ENCODE data around the gene P2RY14.

The P2RY14 gene

DNA sequence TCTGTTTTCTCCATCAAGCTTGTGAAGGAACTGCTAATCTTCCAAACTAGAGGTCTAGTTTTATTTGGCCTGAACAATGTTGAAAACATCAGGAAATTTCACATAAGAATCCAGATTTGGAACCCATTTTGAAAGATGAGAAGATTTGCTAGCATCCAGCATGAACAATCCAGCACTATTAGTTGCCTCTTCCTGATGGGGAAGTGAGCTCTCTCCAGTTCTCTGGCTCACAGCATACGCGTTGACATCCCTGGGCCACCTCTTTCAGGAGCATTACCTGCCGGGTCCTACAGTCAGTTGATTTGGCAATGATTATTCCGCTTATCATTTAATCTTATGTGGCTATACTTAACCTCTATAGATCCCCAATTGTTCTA, 27.4 kb upstream of the P2RY14 start:
- H3K4me2 ChIP-seq: no peak overlapping the region
- H3K9ac ChIP-seq: no peak overlapping the region

DNA sequence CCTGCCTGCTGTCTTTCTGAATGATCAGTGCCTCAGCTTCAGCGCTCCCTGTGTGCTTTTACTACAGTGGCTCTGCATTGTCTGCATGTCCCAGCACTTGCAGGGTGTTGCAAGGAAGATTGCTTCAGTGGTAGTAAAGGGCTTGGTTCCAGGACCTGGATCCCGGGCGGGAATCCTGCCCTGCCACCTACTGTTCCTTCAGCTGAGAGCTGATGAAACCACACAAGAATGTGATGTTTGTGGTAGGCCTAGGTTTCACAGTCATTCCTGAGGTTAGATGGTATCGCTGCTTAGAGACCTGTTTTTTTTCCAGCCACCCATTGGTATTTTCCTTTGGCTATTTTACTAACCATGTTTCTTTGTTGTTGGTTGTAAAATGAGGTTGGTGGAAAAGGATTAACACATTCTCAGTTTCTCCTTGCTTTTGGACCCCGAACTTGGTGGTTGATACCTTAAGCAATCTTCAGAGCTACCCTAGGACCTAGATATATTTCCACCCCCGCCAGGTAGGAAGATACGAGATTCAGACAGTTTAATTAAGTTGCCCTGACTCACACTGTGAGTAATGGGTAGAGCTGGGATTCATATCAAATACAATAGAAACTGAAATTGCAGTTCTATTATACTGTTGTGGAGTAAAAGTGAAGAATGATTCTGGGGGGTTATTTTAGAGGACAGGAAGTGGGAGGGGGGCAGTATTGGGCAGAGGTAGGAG, 26.9 kb upstream of the P2RY14 start:
- Histone ChIP-seq H3K27me3 (no peaks in the 10 kb centered on the region), H3K27ac (no peak overlapping the region)
- TF ChIP-seq Cebpa-rat (IDR thresholded peaks at IDR 0.05): no peak

More for the DNA sequence above, 27.4 kb upstream of the P2RY14 start:
- peaks cover 0 to 19% (median 0%) of the 10 kb centered on the region in 10 experiments; a peak in 4 of 20 replicates for H3K4me1 ChIP-seq
- H4K20me1 ChIP-seq: no peaks in the 10 kb centered on the region
- H3K4me3 ChIP-seq: no peak overlapping the region
- no peaks in the 10 kb centered on the region for H3K9me3 ChIP-seq (replicated peaks in 1 of 11)
- no peaks in the 10 kb centered on the region for H3K36me3 ChIP-seq
- H3K27me3 ChIP-seq: no peaks in the 10 kb centered on the region
- no peak overlapping the region for H3K27ac ChIP-seq
- TF ChIP-seq Cebpa-rat (IDR thresholded peaks at IDR 0.05): no peak

DNA sequence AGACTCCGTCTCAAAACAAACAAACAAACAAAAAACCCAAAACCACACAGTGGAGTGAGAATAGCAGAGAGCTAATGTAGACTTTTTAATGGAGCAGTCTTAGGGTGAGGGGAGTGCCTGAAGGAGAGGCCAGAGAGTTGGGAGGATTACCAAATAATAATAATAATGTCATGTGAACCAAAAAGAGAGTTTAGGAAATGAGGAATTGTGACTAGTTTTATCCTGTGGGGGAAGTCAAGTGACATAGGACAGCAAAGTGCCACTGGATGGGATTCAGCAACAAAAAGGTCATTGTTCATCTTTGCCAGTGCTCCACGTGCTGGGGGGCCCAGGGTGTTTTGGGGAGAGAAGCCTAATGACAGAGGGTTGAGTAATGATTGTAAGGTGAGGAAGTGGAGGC, 25.4 kb upstream of the P2RY14 start:
- no peak for TF ChIP-seq Cebpa-rat (IDR thresholded peaks at IDR 0.05)
- Histone ChIP-seq H3K36me3 (no peaks in the 10 kb centered on the region), H3K27ac (no peak overlapping the region), H3K4me1 (peaks cover 0 to 27% (median 0%) of the 10 kb centered on the region in 10 experiments; a peak in 4 of 20 replicates), H3K27me3 (no peaks in the 10 kb centered on the region), H4K20me1 (no peaks in the 10 kb centered on the region), H3K9me3 (replicated peaks in 1 of 11) (no peaks in the 10 kb centered on the region), H3K9ac (no peak overlapping the region), H3K4me3 (no peak overlapping the region), H3K4me2 (peak overlapping the region in 1 of 11 experiments; percentile 34; a peak in 1 of 22 replicates)

More for the DNA sequence above, 26.9 kb upstream of the P2RY14 start:
- Histone ChIP-seq H3K4me2 (no peak overlapping the region), H4K20me1 (no peaks in the 10 kb centered on the region), H3K9me3 (replicated peaks in 1 of 11) (no peaks in the 10 kb centered on the region), H3K4me3 (no peak overlapping the region), H3K36me3 (no peaks in the 10 kb centered on the region), H3K9ac (no peak overlapping the region), H3K4me1 (peaks cover 0 to 25% (median 0%) of the 10 kb centered on the region in 10 experiments; a peak in 4 of 20 replicates)

DNA sequence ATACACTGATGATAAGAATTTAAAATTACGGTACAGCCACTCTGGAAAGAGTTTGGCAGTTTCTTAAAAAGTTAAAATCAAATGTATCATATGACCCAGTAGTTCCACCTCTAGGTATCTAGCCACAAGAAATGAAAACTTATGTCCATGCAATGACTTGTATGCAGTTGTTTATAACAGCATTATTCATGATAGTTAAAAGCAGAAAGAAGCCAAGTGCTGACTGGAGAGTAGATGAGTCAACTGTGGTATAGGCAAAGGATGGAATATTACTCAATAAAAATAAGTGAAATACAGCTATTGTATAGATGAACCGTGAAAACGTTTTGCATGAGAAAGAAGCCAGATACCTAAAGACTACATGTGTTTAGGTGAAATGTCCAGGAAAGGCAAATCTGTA, 23.4 kb upstream of the P2RY14 start:
- no peak overlapping the region for H3K9ac ChIP-seq
- H3K27ac ChIP-seq: no peak overlapping the region
- no peaks in the 10 kb centered on the region for H3K36me3 ChIP-seq
- no peaks in the 10 kb centered on the region for H3K9me3 ChIP-seq (replicated peaks in 1 of 11)
- H3K4me1 ChIP-seq: peaks cover 0 to 27% (median 0%) of the 10 kb centered on the region in 10 experiments; a peak in 4 of 20 replicates
- H3K27me3 ChIP-seq: no peaks in the 10 kb centered on the region
- no peak overlapping the region for H3K4me3 ChIP-seq
- no peaks in the 10 kb centered on the region for H4K20me1 ChIP-seq
- no peak for TF ChIP-seq Cebpa-rat (IDR thresholded peaks at IDR 0.05)
- H3K4me2 ChIP-seq: peak overlapping the region in 2 of 11 experiments; percentile 9 to 60; a peak in 1 of 22 replicates

DNA sequence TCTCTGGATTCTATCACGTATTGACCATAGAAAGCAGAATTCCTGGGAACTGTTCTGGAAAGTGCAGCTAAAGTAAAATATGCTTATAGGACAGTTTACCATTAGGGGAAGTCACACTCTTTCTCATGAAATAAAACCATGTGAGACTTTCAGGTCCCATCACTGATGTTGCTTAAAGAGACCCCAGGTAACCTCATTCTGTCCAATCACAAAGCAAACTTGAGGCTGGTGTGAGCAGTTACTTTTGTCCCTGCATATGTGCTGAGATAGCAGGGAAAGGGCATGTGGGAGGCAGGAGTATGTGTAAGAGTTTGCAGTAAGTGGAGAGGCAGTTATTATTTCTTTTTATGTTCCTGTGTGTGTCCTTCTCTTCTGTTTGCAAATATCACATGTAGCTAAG, 22.2 kb upstream of the P2RY14 start:
- no peaks in the 10 kb centered on the region for H3K36me3 ChIP-seq
- no peaks in the 10 kb centered on the region for H3K27me3 ChIP-seq
- H3K9ac ChIP-seq: no peak overlapping the region
- peaks cover 0 to 27% (median 0%) of the 10 kb centered on the region in 10 experiments; a peak in 4 of 20 replicates for H3K4me1 ChIP-seq
- TF ChIP-seq Cebpa-rat (IDR thresholded peaks at IDR 0.05): no peak
- H3K4me3 ChIP-seq: no peak overlapping the region
- no peaks in the 10 kb centered on the region for H4K20me1 ChIP-seq
- H3K9me3 ChIP-seq (replicated peaks in 1 of 11): no peaks in the 10 kb centered on the region
- no peak overlapping the region for H3K27ac ChIP-seq
- peak overlapping the region in 2 of 11 experiments; percentile 37 to 60; a peak in 2 of 22 replicates for H3K4me2 ChIP-seq

DNA sequence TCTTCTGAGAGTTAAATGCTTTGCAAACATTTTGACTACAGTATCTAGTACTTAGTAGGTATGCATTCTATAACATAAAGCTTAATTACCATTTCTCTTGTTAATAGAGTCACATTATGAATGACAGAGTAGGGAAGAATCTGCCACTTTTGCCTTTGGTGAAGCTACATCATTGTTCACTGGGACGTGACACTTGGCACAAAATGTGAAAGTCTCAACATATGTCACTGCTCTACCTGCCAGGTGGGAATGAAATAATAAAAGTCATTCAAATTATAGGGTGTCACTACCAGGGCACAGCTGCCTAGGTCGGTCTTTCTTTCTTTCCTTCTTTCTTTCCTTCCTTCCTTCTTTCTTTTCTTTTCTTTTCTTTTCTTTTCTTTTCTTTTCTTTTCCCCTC, 20.7 kb upstream of the P2RY14 start:
- no peak for TF ChIP-seq Cebpa-rat (IDR thresholded peaks at IDR 0.05)
- Histone ChIP-seq H4K20me1 (no peaks in the 10 kb centered on the region), H3K27ac (no peak overlapping the region)

DNA sequence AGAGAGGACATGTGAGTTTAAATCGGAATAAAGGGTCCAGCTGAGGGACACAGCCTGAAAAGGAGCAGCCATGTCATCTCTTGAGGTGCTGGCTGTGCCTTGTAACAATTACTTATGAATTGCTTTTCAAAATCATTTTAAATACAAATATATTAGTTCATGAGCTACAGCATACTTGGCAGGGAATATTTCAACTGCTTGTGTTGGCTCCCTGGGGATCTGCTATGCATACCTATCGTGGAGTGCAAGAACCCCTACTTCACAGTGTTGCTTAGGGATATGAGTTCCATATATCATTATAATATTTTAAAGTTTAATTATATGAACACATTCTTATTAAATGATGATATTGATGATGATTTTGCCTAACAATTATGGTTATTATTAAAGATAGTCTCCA, 19.1 kb upstream of the P2RY14 start:
- H3K4me1 ChIP-seq: peaks cover 0 to 21% (median 0%) of the 10 kb centered on the region in 10 experiments; a peak in 4 of 20 replicates
- H4K20me1 ChIP-seq: no peaks in the 10 kb centered on the region
- H3K9ac ChIP-seq: no peak overlapping the region
- H3K4me3 ChIP-seq: no peak overlapping the region
- H3K36me3 ChIP-seq: no peaks in the 10 kb centered on the region
- H3K4me2 ChIP-seq: no peak overlapping the region
- H3K9me3 ChIP-seq (replicated peaks in 1 of 11): no peaks in the 10 kb centered on the region
- no peak overlapping the region for H3K27ac ChIP-seq
- no peak for TF ChIP-seq Cebpa-rat (IDR thresholded peaks at IDR 0.05)
- no peaks in the 10 kb centered on the region for H3K27me3 ChIP-seq

More for the DNA sequence above, 20.7 kb upstream of the P2RY14 start:
- no peaks in the 10 kb centered on the region for H3K27me3 ChIP-seq
- H3K4me2 ChIP-seq: no peak overlapping the region
- no peak overlapping the region for H3K4me3 ChIP-seq
- H3K9ac ChIP-seq: no peak overlapping the region
- peaks cover 0 to 26% (median 0%) of the 10 kb centered on the region in 10 experiments; a peak in 4 of 20 replicates for H3K4me1 ChIP-seq
- H3K9me3 ChIP-seq (replicated peaks in 1 of 11): no peaks in the 10 kb centered on the region
- no peaks in the 10 kb centered on the region for H3K36me3 ChIP-seq

DNA sequence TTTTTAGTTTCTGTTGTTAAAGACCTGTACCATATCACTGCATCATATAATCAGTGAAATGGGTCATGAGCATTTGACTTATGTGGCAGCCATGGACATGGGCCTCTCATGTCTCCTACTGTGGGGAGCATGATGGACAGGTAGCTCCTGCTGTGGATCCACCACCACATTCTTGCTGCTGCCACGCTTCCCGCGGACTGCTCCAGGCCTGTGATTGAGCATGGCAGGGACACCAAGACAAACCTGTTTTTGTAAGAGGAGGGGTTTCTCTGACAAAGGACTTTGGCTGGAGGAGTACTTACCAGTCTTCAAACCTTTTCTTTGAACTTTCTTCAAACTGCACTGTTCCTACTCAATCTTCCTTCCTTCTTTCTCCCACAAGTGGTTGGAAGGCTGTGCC, 17.9 kb upstream of the P2RY14 start:
- no peak overlapping the region for H3K9ac ChIP-seq
- no peak overlapping the region for H3K4me2 ChIP-seq
- no peaks in the 10 kb centered on the region for H4K20me1 ChIP-seq
- H3K4me3 ChIP-seq: no peak overlapping the region
- no peak for TF ChIP-seq Cebpa-rat (IDR thresholded peaks at IDR 0.05)
- H3K27me3 ChIP-seq: no peaks in the 10 kb centered on the region
- H3K9me3 ChIP-seq (replicated peaks in 1 of 11): no peaks in the 10 kb centered on the region
- H3K36me3 ChIP-seq: no peaks in the 10 kb centered on the region
- H3K4me1 ChIP-seq: peaks cover 0 to 13% (median 0%) of the 10 kb centered on the region in 10 experiments; a peak in 4 of 20 replicates
- H3K27ac ChIP-seq: no peak overlapping the region

DNA sequence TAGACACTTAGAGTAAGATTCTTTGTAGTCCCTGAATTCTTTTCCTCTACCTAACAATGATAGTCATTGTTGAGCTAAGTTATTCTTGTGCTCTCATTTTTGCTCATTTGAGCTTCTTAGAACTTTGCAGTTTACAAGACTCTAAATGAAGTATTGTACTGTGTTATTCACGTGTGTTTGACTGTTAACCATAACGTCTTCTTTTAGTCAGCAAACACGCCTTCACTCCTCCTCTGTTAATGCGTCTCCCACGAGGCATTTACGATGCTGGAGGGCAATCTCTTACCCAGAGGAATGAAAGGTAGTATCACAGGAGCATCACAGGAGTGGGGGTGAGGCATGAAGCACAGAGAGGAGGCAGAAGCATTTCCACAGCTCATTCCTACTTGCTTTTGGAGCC, 14.8 kb upstream of the P2RY14 start:
- no peak overlapping the region for H3K9ac ChIP-seq
- H4K20me1 ChIP-seq: no peaks in the 10 kb centered on the region
- H3K4me3 ChIP-seq: no peak overlapping the region
- no peaks in the 10 kb centered on the region for H3K36me3 ChIP-seq
- H3K27ac ChIP-seq: no peak overlapping the region
- no peak overlapping the region for H3K4me2 ChIP-seq
- no peaks in the 10 kb centered on the region for H3K9me3 ChIP-seq (replicated peaks in 1 of 11)
- H3K4me1 ChIP-seq: no peaks in the 10 kb centered on the region
- no peaks in the 10 kb centered on the region for H3K27me3 ChIP-seq
- TF ChIP-seq Cebpa-rat (IDR thresholded peaks at IDR 0.05): no peak

DNA sequence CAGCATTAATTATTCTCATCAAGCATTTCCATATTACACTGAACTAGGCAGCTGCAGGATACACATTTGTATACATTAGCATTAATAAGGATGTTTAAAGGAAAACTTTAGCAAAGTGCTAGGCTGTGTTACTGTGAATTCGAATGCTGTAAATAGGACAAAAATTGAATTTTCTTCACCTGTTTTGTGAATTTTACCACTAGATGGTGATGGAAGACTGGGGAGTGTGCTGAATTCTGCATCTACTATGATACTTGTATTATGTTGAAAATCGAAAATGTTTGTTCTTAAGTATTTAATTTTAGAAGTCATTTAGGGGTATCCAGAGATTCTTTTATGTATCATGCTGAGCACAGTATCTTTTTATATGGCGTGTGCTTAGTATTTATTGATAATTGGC, 12.3 kb upstream of the P2RY14 start:
- no peak overlapping the region for H3K27ac ChIP-seq
- H3K36me3 ChIP-seq: no peaks in the 10 kb centered on the region
- TF ChIP-seq Cebpa-rat (IDR thresholded peaks at IDR 0.05): no peak
- no peak overlapping the region for H3K4me2 ChIP-seq
- no peak overlapping the region for H3K9ac ChIP-seq
- H3K27me3 ChIP-seq: no peaks in the 10 kb centered on the region
- no peaks in the 10 kb centered on the region for H3K9me3 ChIP-seq (replicated peaks in 1 of 11)
- no peaks in the 10 kb centered on the region for H3K4me1 ChIP-seq
- no peaks in the 10 kb centered on the region for H4K20me1 ChIP-seq
- no peak overlapping the region for H3K4me3 ChIP-seq
